RWPE2 (cell line): ENCODE data around the gene GRHL1.

ENCODE experiments used
- ATAC-seq: fragments of 200-7000 bp; cut with Tn5 transposase; 3 replicates; pipeline ENCODE4 v1.9.1; 2021; ENCODE audit warnings: low read depth
- DNase-seq: peaks from one replicate; pipeline ENCODE4 v3.0.0-alpha.2; 2020; ENCODE audit warnings: low spot score
- H3K27ac ChIP-seq: fragments of 450-650 bp; 2 replicates; pipeline ENCODE4 v1.5.1; 2017; ENCODE audit warnings: mild to moderate bottlenecking; ENCODE audit not compliant: poor library complexity, severe bottlenecking
- H3K27me3 ChIP-seq: fragments of 250-450 bp; sonication (Bioruptor Pico); 2 replicates; pipeline ENCODE4 v1.5.1; 2021; ENCODE audit warnings: mild to moderate bottlenecking, moderate library complexity; ENCODE audit not compliant: insufficient read depth, poor library complexity, severe bottlenecking
- H3K36me3 ChIP-seq: fragments of 250-450 bp; sonication (Bioruptor Pico); 2 replicates; pipeline ENCODE4 v1.5.1; 2020; ENCODE audit warnings: low read depth, mild to moderate bottlenecking, moderate library complexity
- H3K4me1 ChIP-seq: fragments of 250-450 bp; sonication (Bioruptor Pico); 2 replicates; pipeline ENCODE4 v1.5.1; 2021; ENCODE audit warnings: mild to moderate bottlenecking, moderate library complexity; ENCODE audit not compliant: insufficient read depth, poor library complexity, severe bottlenecking
- H3K4me3 ChIP-seq: fragments of 250-450 bp; sonication (Bioruptor Pico); 2 replicates; pipeline ENCODE4 v1.5.1; 2021; ENCODE audit warnings: mild to moderate bottlenecking, moderate library complexity; ENCODE audit not compliant: severe bottlenecking
- H3K9me3 ChIP-seq: fragments of 250-450 bp; sonication (Bioruptor Pico); 2 replicates; pipeline ENCODE4 v1.5.1; 2021; ENCODE audit warnings: mild to moderate bottlenecking, moderate library complexity; ENCODE audit not compliant: severe bottlenecking
- CTCF ChIP-seq: fragments of 450-650 bp; IDR thresholded peaks from one replicate; pipeline ENCODE4 v1.5.1; 2017; ENCODE audit warnings: mild to moderate bottlenecking, moderate library complexity; ENCODE audit not compliant: poor library complexity, severe bottlenecking

The GRHL1 gene

GRCh38 chr2:9950521-9951271 is 797 bp upstream of the GRHL1 start:
- Histone ChIP-seq H3K4me3 (peak overlapping the region; percentile 77), H3K36me3 (no peaks in the 10 kb centered on the region), H3K9me3 (no peaks in the 10 kb centered on the region), H3K27me3 (no peaks in the 10 kb centered on the region), H3K4me1 (no peaks in the 10 kb centered on the region), H3K27ac (no peak overlapping the region)
- peak; percentile 28 for TF ChIP-seq CTCF
- DNase-seq (no peak), ATAC-seq (peak; percentile 37)

DNA sequence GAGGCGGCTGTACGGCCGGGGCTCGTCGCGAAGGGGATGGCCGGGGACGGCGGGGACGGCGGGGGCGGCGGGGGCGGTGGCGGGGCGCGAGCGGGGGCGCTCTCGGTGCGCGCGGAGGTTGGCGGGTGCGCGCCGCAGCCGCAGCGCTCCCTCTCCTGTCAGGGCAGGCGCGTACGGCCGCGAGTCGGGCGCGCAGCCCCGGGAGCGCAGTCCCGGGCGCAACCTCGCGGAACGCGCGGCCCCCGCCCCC is 296 bp upstream of the GRHL1 start:
- Histone ChIP-seq H3K27ac (no peak overlapping the region), H3K4me1 (no peaks in the 10 kb centered on the region), H3K36me3 (no peaks in the 10 kb centered on the region), H3K4me3 (peak overlapping the region; percentile 77), H3K9me3 (no peaks in the 10 kb centered on the region), H3K27me3 (no peaks in the 10 kb centered on the region)
- DNase-seq, result no peak
- TF ChIP-seq CTCF, result peak; percentile 4
- ATAC-seq, result no peak

- H3K36me3 ChIP-seq, result no peaks in the 10 kb centered on the region
- no peaks in the 10 kb centered on the region for H3K9me3 ChIP-seq
- H3K27ac ChIP-seq, result no peak overlapping the region
- no peak for TF ChIP-seq CTCF
- H3K4me1 ChIP-seq, result no peaks in the 10 kb centered on the region
- DNase-seq (no peak), ATAC-seq (no peak)
- H3K27me3 ChIP-seq, result no peaks in the 10 kb centered on the region
- peak overlapping the region; percentile 77 for H3K4me3 ChIP-seq
These were observed 819 bp downstream of the GRHL1 start for GRCh38 chr2:9952286-9952737.

DNA sequence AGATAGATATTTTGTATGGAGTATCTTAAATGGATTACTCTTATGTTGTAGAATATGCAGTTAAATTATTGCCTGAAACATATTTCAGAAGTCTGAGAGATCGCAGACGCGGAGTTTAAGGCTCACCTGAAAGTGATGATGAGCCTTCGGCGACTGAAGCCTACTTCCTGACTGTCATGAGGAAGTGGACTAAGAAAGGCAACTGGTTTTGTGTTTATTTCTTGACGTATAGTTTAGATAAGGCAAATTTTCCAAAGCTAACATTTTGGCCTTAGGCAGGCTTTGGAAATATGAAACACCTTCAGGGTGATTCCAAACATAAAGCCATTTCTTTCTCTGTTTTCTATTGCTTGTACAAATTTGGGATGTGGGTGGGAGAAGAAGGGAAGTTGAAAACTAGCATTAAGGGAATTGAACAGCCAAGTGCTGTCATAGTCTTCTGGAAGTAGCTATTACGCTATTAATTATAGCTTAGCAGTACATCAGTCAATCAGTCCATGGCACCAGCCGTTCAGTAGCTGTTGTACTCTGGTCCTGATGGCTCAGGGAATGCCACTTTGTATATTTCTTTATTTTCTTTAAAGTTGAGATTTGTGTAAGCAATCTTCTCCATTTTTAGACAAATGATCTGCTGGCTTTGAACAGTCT is 1.5 kb downstream of the GRHL1 start:
- Histone ChIP-seq H3K27me3 (no peaks in the 10 kb centered on the region), H3K27ac (no peak overlapping the region), H3K9me3 (no peaks in the 10 kb centered on the region), H3K36me3 (no peaks in the 10 kb centered on the region), H3K4me3 (no peak overlapping the region), H3K4me1 (no peaks in the 10 kb centered on the region)
- DNase-seq (no peak), ATAC-seq (no peak)
- TF ChIP-seq CTCF, result no peak

DNA sequence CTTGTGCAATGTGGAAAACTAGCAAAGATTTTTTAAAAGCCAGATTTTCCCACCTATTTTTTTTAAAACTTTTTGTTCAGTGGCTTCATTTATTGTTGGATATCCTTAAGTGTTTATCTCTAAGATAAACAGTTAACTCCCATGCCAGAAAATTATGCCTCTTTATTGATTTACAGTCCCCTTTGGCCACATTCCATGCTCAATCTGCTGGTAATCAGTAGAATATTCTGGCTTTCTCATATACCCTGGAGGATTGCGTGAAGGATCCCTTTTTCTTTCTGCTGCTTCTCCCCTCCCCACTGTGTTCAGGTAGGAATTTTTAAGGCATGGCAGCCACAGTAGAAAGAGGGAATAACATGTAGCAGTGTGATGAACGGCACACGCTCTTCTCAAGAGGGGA is 2.6 kb downstream of the GRHL1 start:
- ATAC-seq, result no peak
- Histone ChIP-seq H3K27ac (no peak overlapping the region), H3K4me3 (no peak overlapping the region), H3K4me1 (no peaks in the 10 kb centered on the region), H3K27me3 (no peaks in the 10 kb centered on the region), H3K9me3 (no peaks in the 10 kb centered on the region), H3K36me3 (no peaks in the 10 kb centered on the region)
- no peak for DNase-seq
- no peak for TF ChIP-seq CTCF
